OCI-LY3 (cell line): ENCODE data around the gene SNCAIP.

ENCODE experiments used
- H2AFZ ChIP-seq: fragments of 200-600, 300-600 bp; shearing (Covaris generic); 2 replicates; pipeline ENCODE4 v1.6.0; 2014; ENCODE audit warnings: antibody characterized with exemption, low read depth, low read length
- H3K27ac ChIP-seq: fragments of 200-600, 300-600 bp; sonication (generic); 2 replicates; pipeline ENCODE4 v1.5.1; 2014; ENCODE audit warnings: mild to moderate bottlenecking, low read length, moderate library complexity, mixed read lengths
- H3K27me3 ChIP-seq: fragments of 200-600, 300-600 bp; sonication (generic); 2 replicates; pipeline ENCODE4 v1.6.1; 2014; ENCODE audit warnings: low read depth, low read length, mixed read lengths
- H3K36me3 ChIP-seq: fragments of 200-600, 300-600 bp; sonication (generic); replicated peaks from 2 replicates; pipeline ENCODE3; 2014; ENCODE audit warnings: low read depth, low read length, mixed read lengths
- H3K4me1 ChIP-seq: fragments of 300-600, 200-600 bp; sonication (generic); 2 replicates; pipeline ENCODE4 v1.6.1; 2014; ENCODE audit warnings: low read length, mixed read lengths
- H3K4me2 ChIP-seq: fragments of 200-600, 300-600 bp; sonication (generic); 2 replicates; pipeline ENCODE4 v1.6.1; 2014; ENCODE audit warnings: low read length, mixed read lengths
- H3K4me3 ChIP-seq: fragments of 300-600, 200-600 bp; sonication (generic); 2 replicates; pipeline ENCODE4 v1.5.1; 2014; ENCODE audit warnings: antibody characterized with exemption, mild to moderate bottlenecking, low read length, moderate library complexity
- H3K79me2 ChIP-seq: fragments of 300-600, 200-600 bp; shearing (Covaris generic); 2 replicates; pipeline ENCODE4 v1.6.1; 2014; ENCODE audit warnings: mild to moderate bottlenecking, low read length, mixed read lengths
- H3K9ac ChIP-seq: fragments of 300-600, 200-600 bp; shearing (Covaris generic); 2 replicates; pipeline ENCODE4 v1.6.0; 2014; ENCODE audit warnings: mild to moderate bottlenecking, low read length, moderate library complexity
- H3K9me3 ChIP-seq: fragments of 200-600, 300-600 bp; shearing (Covaris generic); 2 replicates; pipeline ENCODE4 v1.6.1; 2014; ENCODE audit warnings: low read length, mixed read lengths; ENCODE audit not compliant: insufficient read depth
- H4K20me1 ChIP-seq: fragments of 200-600, 300-600 bp; sonication (generic); 2 replicates; pipeline ENCODE4 v1.6.1; 2016; ENCODE audit warnings: low read length, mixed read lengths; ENCODE audit not compliant: insufficient read depth
- EZH2phosphoT487 ChIP-seq: fragments of 200-600 bp; shearing (Covaris generic); IDR thresholded peaks from 2 replicates; pipeline ENCODE4 v1.6.1; 2018; ENCODE audit warnings: antibody characterized with exemption, mixed run types, low read depth
- TF ChIP-seq, protein P1 (sequence below): fragments of 200-600, 300-600 bp; sonication (generic); IDR thresholded peaks from 2 replicates; pipeline ENCODE4 v1.5.1; 2014; ENCODE audit warnings: antibody characterized with exemption, low read length, low read depth

The SNCAIP gene

DNA sequence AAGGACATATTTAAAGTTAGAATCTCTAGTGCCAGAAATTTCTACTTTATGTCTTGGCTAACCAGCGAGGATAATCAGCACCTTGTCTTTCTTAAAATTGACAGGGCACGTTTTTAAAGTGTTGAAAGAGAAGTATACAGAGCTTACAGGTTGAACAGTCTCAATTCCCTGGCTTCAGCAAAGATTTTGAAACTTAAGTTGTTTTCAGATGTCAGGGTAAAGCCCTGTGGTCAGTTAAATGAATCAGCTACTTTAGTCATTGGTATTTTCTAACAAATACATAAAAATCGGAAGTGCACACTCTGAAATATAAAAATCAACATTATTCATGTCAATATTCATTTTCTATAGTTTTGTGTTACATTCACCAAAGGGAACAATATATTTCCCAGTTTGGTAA, 29.1 kb downstream of the SNCAIP start:
- peaks cover 6% of the 10 kb centered on the region for H3K36me3 ChIP-seq
- peaks cover 10% of the 10 kb centered on the region; the same call in 1 of the 2 replicates for H3K79me2 ChIP-seq
- H3K9ac ChIP-seq: no peak overlapping the region
- H4K20me1 ChIP-seq: no peaks in the 10 kb centered on the region
- H3K27ac ChIP-seq: no peak overlapping the region
- no peak overlapping the region for H3K4me3 ChIP-seq
- TF ChIP-seq EZH2phosphoT487: no peak
- TF ChIP-seq, protein P1, sequence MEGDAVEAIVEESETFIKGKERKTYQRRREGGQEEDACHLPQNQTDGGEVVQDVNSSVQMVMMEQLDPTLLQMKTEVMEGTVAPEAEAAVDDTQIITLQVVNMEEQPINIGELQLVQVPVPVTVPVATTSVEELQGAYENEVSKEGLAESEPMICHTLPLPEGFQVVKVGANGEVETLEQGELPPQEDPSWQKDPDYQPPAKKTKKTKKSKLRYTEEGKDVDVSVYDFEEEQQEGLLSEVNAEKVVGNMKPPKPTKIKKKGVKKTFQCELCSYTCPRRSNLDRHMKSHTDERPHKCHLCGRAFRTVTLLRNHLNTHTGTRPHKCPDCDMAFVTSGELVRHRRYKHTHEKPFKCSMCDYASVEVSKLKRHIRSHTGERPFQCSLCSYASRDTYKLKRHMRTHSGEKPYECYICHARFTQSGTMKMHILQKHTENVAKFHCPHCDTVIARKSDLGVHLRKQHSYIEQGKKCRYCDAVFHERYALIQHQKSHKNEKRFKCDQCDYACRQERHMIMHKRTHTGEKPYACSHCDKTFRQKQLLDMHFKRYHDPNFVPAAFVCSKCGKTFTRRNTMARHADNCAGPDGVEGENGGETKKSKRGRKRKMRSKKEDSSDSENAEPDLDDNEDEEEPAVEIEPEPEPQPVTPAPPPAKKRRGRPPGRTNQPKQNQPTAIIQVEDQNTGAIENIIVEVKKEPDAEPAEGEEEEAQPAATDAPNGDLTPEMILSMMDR: no peak
- peaks cover 15% of the 10 kb centered on the region for H3K4me1 ChIP-seq
- H3K9me3 ChIP-seq: no peaks in the 10 kb centered on the region
- peak overlapping the region; percentile 25; the same call in 1 of the 2 replicates for H3K4me2 ChIP-seq
- H2AFZ ChIP-seq: no peak overlapping the region
- H3K27me3 ChIP-seq: no peaks in the 10 kb centered on the region

DNA sequence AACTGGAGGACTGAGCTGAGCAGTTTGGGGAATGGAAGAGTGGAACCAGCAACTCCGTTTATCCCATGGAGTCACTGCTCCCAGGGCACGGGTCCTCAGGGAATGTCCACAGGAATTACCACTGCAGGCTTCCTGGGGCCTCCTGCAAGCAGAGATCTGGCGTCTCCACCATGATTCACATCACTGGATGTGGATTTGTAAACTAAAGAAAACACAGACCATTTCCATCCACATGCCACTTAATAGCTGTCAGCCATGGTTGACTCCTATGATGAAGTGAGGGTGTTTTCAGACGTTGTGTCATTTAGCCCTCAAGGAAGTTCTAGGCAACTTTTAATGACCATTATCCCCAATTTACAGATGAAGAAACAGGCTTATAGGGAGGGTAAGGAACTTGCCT, 30.2 kb downstream of the SNCAIP start:
- TF ChIP-seq, protein P1: no peak
- TF ChIP-seq EZH2phosphoT487: no peak
- Histone ChIP-seq H3K36me3 (peaks cover 6% of the 10 kb centered on the region), H3K27me3 (no peaks in the 10 kb centered on the region), H4K20me1 (no peaks in the 10 kb centered on the region), H3K4me3 (no peak overlapping the region), H3K27ac (no peak overlapping the region), H3K4me2 (no peak overlapping the region), H3K9me3 (no peaks in the 10 kb centered on the region), H3K79me2 (no peaks in the 10 kb centered on the region), H3K9ac (no peak overlapping the region), H3K4me1 (peaks cover 10% of the 10 kb centered on the region), H2AFZ (no peak overlapping the region)

DNA sequence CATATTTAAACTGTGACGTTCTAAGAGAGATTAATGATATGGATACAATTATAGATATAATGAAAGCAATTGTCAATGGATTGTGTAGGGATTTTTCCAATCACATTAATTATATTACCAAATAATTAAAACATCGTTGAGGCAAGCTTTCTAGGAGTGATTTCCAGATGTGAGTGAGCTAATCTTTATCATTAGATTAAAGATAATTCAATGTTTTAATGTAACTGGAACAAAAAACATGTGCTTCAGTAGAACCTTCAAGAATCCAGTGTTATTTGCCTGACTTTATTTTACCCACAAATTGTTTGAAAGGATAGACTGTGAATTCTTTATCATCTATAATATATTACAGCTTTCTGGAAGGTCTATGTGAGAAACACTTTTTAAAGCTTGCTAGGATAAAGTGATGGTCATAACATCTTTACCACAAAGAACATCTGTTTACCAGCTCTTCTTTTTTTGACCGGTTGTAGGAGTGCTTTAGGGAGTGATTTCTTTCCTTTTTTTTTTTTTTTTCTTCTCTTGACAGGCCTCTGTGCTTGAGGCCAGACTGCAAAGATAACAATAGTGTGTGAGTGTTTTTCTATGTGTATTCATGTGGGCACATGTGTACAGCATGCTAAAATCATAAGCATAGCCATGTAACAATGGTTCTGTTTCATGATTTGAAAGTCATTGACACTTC, 35.0 kb downstream of the SNCAIP start:
- Histone ChIP-seq H3K27ac (no peak overlapping the region), H3K36me3 (peaks cover 4% of the 10 kb centered on the region)

DNA sequence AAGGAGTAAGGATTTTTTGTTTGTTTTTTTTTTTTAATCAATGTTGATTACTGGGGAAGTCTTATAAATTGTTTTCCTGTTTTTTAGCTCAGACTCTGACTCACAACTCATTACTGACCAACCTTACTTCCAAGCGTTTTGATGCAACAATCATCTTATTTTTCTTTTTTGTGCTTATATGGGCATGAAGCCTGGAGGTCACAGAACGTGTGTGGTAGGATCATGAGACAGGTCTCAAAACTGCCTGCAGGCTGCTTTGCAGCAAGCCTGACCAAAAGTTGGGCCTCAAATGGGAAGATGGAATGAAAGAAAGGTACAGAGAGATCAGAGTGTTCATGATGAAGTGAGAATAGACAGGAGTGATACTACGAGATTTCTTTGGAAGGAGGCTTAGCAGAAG, 38.5 kb downstream of the SNCAIP start:
- Histone ChIP-seq H3K4me2 (no peak overlapping the region), H3K4me3 (no peak overlapping the region), H4K20me1 (no peaks in the 10 kb centered on the region), H3K36me3 (peaks cover 4% of the 10 kb centered on the region), H3K27me3 (no peaks in the 10 kb centered on the region), H3K9ac (no peak overlapping the region), H3K4me1 (no peaks in the 10 kb centered on the region), H3K27ac (no peak overlapping the region), H2AFZ (no peak overlapping the region), H3K9me3 (no peaks in the 10 kb centered on the region), H3K79me2 (no peaks in the 10 kb centered on the region)
- TF ChIP-seq EZH2phosphoT487: no peak
- TF ChIP-seq, protein P1: no peak

More for the DNA sequence above, 35.0 kb downstream of the SNCAIP start:
- no peak overlapping the region for H3K9ac ChIP-seq
- H4K20me1 ChIP-seq: no peaks in the 10 kb centered on the region
- TF ChIP-seq, protein P1: no peak
- no peak for TF ChIP-seq EZH2phosphoT487
- no peaks in the 10 kb centered on the region for H3K79me2 ChIP-seq
- H3K4me3 ChIP-seq: no peak overlapping the region
- no peaks in the 10 kb centered on the region for H3K9me3 ChIP-seq
- no peaks in the 10 kb centered on the region for H3K27me3 ChIP-seq
- no peak overlapping the region for H3K4me2 ChIP-seq
- H3K4me1 ChIP-seq: no peaks in the 10 kb centered on the region
- no peak overlapping the region for H2AFZ ChIP-seq
